Liver (tissue), 9 donors: ENCODE measurements around the gene CHRNA9. TPM values are rescaled to one million over a fixed set of nuclear protein-coding genes. Genes with fewer than 3 reads are reported as not detected.
A peak's percentile ranks its signal among the peaks of the same experiment; 100 is the strongest.

Experiments used
- DNase-seq: peaks from one replicate; pipeline ENCODE4 v3.0.0-alpha.2; 2017; ENCODE audit warnings: low spot score
- H3K27ac ChIP-seq, 2 donors: one replicate each; pipeline ENCODE4 v1.7.0; 2013; ENCODE audit warnings: inconsistent platforms in 2 of 2, low read length in 2 of 2, control low read depth in 1 of 2, low read depth in 1 of 2, mild to moderate bottlenecking in 1 of 2
- H3K27me3 ChIP-seq, 4 donors: one replicate each; pipeline versions ENCODE4 v1.6.1 to v1.7.0; 2013; ENCODE audit warnings: low read length in 3 of 4, inconsistent platforms in 1 of 4, mild to moderate bottlenecking in 1 of 4, moderate library complexity in 1 of 4; ENCODE audit not compliant: control insufficient read depth in 4 of 4, insufficient read depth in 4 of 4
- H3K36me3 ChIP-seq, 4 donors: one replicate each; pipeline versions ENCODE4 v1.6.1 to v1.7.0; 2013; ENCODE audit warnings: low read length in 3 of 4, mild to moderate bottlenecking in 3 of 4, low read depth in 1 of 4, moderate library complexity in 1 of 4; ENCODE audit not compliant: control insufficient read depth in 4 of 4, insufficient read depth in 3 of 4
- H3K4me1 ChIP-seq, 4 donors: one replicate each; pipeline versions ENCODE4 v1.6.1 to v1.7.0; 2013; ENCODE audit warnings: low read length in 3 of 4, mild to moderate bottlenecking in 3 of 4, moderate library complexity in 1 of 4; ENCODE audit not compliant: control insufficient read depth in 4 of 4, insufficient read depth in 4 of 4
- H3K4me3 ChIP-seq, 3 donors: one replicate each; pipeline versions ENCODE4 v1.6.1 to v1.7.0; 2013; ENCODE audit warnings: low read length in 3 of 3, control low read depth in 1 of 3, low read depth in 1 of 3, mild to moderate bottlenecking in 1 of 3
- H3K9ac ChIP-seq, 2 donors: one replicate each; pipeline ENCODE4 v1.7.0; 2013; ENCODE audit warnings: low read length in 2 of 2, mild to moderate bottlenecking in 2 of 2, moderate library complexity in 2 of 2, control low read depth in 1 of 2, low read depth in 1 of 2
- H3K9me3 ChIP-seq, 4 donors: one replicate each; pipeline versions ENCODE4 v1.6.1 to v1.7.0; 2013; ENCODE audit warnings: low read length in 3 of 4; ENCODE audit not compliant: control insufficient read depth in 4 of 4
- EGR1 ChIP-seq, 2 donors: IDR thresholded peaks; 2 replicates each; pipeline ENCODE4 v1.6.1; 2016 to 2018; ENCODE audit warnings: antibody characterized with exemption in 2 of 2, low read depth in 2 of 2
- FOXA1 ChIP-seq: IDR thresholded peaks from 2 replicates; pipeline ENCODE4 v1.6.1; 2016; ENCODE audit warnings: antibody characterized with exemption
- FOXA2 ChIP-seq: IDR thresholded peaks from 2 replicates; pipeline ENCODE4 v1.6.1; 2016; ENCODE audit warnings: antibody characterized with exemption
- GABPA ChIP-seq, 2 donors: IDR thresholded peaks in 1 of 2; conservative IDR thresholded peaks in 1 of 2; 2 replicates each; pipeline ENCODE4 v1.6.1; 2016; ENCODE audit warnings: antibody characterized with exemption in 2 of 2, mild to moderate bottlenecking in 1 of 2, moderate library complexity in 1 of 2
- HNF4A ChIP-seq, 2 donors: conservative IDR thresholded peaks; 2 replicates each; pipeline ENCODE4 v1.6.1; 2016; ENCODE audit warnings: antibody characterized with exemption in 2 of 2, mild to moderate bottlenecking in 2 of 2
- HNF4G ChIP-seq: IDR thresholded peaks from 2 replicates; pipeline ENCODE4 v1.6.1; 2016; ENCODE audit warnings: antibody characterized with exemption
- JUND ChIP-seq, 2 donors: IDR thresholded peaks; 2 replicates each; pipeline ENCODE4 v1.6.1; 2016; ENCODE audit warnings: antibody characterized with exemption in 2 of 2
- NR2F2 ChIP-seq: IDR thresholded peaks from 2 replicates; pipeline ENCODE4 v1.6.1; 2016; ENCODE audit warnings: antibody characterized with exemption
- RAD21 ChIP-seq, 2 donors: IDR thresholded peaks; 2 replicates each; pipeline ENCODE4 v1.6.1; 2016; ENCODE audit warnings: antibody characterized with exemption in 2 of 2, mild to moderate bottlenecking in 2 of 2
- RXRA ChIP-seq, 2 donors: IDR thresholded peaks; 2 replicates each; pipeline ENCODE4 v1.6.1; 2017 to 2018; ENCODE audit warnings: antibody characterized with exemption in 2 of 2, mild to moderate bottlenecking in 1 of 2
- YY1 ChIP-seq: IDR thresholded peaks from 2 replicates; pipeline ENCODE4 v1.6.1; 2016; ENCODE audit warnings: antibody characterized with exemption, mild to moderate bottlenecking
- WGBS: extraction: QIAGEN DNeasy Blood & Tissue Kit; methylation state at CpG from one replicate; pipeline ENCODE4 v1.1.7; 2013; 5-methylcytosine and 5-hydroxymethylcytosine counted together
- polyA plus RNA-seq, 2 donors: library from polyadenylated mRNA; stranded (reverse) in 1 of 2; unstranded in 1 of 2; fragments of 200-250 nt in 1 of 2; fragments of >200 nt in 1 of 2; fragmentation: Nextera tagmentation in 1 of 2; extraction: Ambion mirVana in 1 of 2; gene quantifications; one replicate each; pipeline versions ENCODE4 v1.2.1 to v1.2.3, GENCODE V29; 2013 to 2015
- total RNA-seq, 2 donors: library from RNA; depleted of rRNA; stranded (reverse); fragments of >200 nt; gene quantifications; one replicate each; pipeline ENCODE4 v1.2.3, GENCODE V29; 2014
- TF ChIP-seq, protein P1 (sequence below): IDR thresholded peaks from 2 replicates; pipeline ENCODE4 v1.6.1; 2016; ENCODE audit warnings: antibody characterized with exemption
- TF ChIP-seq, protein P2 (sequence below): IDR thresholded peaks from 2 replicates; pipeline ENCODE4 v1.6.1; 2016; ENCODE audit warnings: antibody characterized with exemption, mild to moderate bottlenecking
- TF ChIP-seq, protein P3 (sequence below): IDR thresholded peaks from 2 replicates; pipeline ENCODE4 v1.6.1; 2016; ENCODE audit warnings: antibody characterized with exemption
- donor health status: healthy.
- donor health status: healthy.
- donor health status: healthy.
- donor health status: healthy.
- donor health status: healthy.

The CHRNA9 gene
- total and polyA plus RNA-seq, 4 donors, result not detected

DNA sequence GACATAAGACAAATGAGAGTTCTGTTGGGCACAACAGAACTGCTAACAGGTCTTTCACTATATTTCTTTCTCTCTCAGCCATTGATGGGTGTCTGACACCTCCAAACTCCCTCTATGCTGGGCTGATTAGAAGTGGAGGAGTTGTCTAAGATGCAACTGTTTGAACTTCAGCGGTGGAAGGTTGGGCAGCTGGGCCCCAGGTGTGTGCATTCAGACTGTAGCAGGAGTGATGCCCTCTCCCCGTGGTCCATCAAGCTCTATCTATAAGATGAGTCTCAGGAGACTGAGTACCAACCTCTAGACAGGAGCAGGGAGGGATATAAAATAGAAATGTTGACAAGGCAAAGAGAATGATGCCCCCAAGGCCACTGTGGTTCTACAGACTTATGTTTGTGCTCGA is 28.2 kb upstream of the CHRNA9 start (continued):
- no peak for TF ChIP-seq YY1
- TF ChIP-seq FOXA2, result no peak
- TF ChIP-seq EGR1 (IDR thresholded peaks at IDR 0.05; ENCODE audit: low read depth in 2 of 2), result no peak
- TF ChIP-seq RXRA (IDR thresholded peaks at IDR 0.05), result no peak
- no peak for TF ChIP-seq HNF4A (conservative IDR thresholded peaks at IDR 0.05)

DNA sequence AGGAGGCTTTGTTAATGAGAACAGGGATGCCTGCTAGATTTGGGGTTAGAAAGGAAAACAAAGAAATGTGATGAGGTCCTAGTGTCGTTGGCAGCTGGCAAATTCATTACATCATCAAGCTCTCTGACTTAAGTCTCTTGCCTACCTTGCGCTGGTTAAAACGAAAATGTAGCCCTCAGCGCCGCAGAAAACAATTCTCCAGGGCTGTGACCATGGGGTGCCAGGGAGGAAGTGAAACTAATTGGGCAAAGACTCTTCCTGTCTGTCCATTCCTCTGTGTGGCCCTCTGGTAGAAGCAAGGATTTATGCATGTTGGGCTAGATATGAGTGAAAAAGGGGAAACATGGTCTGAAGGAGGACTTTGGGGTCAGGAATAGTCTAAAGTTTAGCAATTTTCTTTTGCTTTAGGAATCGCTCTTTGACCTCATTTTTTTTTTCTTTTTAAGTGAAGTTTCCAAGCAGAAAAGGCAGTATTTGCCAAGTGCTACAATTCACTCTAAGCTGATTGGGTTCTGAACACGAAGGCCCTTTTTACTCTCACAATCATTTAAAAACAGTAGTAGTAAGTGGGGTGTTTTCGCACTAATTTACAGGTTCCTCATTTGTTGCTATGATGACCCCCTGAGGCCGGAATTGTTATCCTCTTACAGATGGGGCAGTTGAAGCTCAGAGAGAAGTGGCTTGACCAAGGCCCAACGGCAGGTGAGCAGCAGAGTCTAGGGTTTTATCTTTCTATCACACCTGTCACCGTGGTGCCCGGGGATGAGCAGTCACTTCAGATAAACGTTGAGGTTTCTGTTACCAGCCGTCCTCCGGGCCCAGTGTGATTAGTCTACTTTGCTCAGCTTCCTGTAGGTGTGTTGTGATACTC is 27.3 kb upstream of the CHRNA9 start:
- Histone ChIP-seq H3K4me1 (peaks cover 0 to 3% (median 1%) of the 10 kb centered on the region in 4 donors), H3K27ac (peak overlapping the region in 1 of 2 donors; percentile 48), H3K9ac (peak overlapping the region in 1 of 2 donors; percentile 25), H3K9me3 (no peaks in the 10 kb centered on the region), H3K36me3 (no peaks in the 10 kb centered on the region), H3K4me3 (no peak overlapping the region), H3K27me3 (no peaks in the 10 kb centered on the region)
- no peak for TF ChIP-seq FOXA2
- TF ChIP-seq GABPA (IDR thresholded peaks at IDR 0.05 in 1 of 2, conservative IDR thresholded peaks at IDR 0.05 in 1 of 2), result no peak
- TF ChIP-seq RXRA (IDR thresholded peaks at IDR 0.05), result peak in 1 of 2 donors; percentile 5
- peak in 1 of 2 donors; percentile 5 for TF ChIP-seq RAD21 (IDR thresholded peaks at IDR 0.05)
- TF ChIP-seq, protein P1, sequence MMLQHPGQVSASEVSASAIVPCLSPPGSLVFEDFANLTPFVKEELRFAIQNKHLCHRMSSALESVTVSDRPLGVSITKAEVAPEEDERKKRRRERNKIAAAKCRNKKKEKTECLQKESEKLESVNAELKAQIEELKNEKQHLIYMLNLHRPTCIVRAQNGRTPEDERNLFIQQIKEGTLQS, result no peak
- TF ChIP-seq HNF4G, result no peak
- no peak for DNase-seq
- 72% methylated on average over 15 of the region's 15 CpGs for WGBS

DNA sequence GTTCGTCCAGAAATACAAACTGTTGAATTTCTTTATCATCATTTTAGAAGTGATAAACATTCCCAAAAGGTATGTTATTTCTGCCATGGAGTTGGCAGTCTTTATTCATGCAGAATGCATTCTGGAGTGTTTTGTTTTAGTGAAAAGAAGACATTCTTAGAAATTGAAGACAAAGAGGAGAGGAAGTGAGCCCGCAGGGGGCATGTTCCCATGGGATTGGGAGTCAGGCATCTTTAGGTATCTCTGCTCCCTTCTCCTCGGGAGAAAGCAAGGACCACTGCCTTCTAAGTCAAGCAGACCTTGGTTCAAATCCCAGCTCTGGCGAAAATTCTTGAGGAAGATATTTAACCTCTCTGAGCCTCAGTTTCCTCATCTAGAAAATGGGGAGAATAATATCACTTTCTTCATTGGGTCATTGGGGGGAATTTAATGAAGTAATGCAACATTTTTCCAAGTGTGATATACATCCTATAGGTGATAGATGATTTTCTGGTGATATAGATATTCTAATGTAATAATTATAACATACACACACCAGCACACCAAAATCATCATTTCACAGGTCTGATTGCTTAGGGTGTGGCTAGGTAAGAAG is 26.5 kb upstream of the CHRNA9 start:
- no peak overlapping the region for H3K4me3 ChIP-seq
- no peak overlapping the region for H3K9ac ChIP-seq
- H3K36me3 ChIP-seq, result no peaks in the 10 kb centered on the region
- WGBS, result 75% methylated on average over 4 of the region's 4 CpGs
- no peaks in the 10 kb centered on the region for H3K9me3 ChIP-seq
- no peaks in the 10 kb centered on the region for H3K27me3 ChIP-seq
- no peak for DNase-seq
- TF ChIP-seq FOXA1 (no peak), RXRA (IDR thresholded peaks at IDR 0.05) (no peak), YY1 (no peak), JUND (IDR thresholded peaks at IDR 0.05) (no peak), RAD21 (IDR thresholded peaks at IDR 0.05) (no peak), FOXA2 (no peak), NR2F2 (no peak), GABPA (IDR thresholded peaks at IDR 0.05 in 1 of 2, conservative IDR thresholded peaks at IDR 0.05 in 1 of 2) (no peak), HNF4G (no peak)
- TF ChIP-seq, protein P2, sequence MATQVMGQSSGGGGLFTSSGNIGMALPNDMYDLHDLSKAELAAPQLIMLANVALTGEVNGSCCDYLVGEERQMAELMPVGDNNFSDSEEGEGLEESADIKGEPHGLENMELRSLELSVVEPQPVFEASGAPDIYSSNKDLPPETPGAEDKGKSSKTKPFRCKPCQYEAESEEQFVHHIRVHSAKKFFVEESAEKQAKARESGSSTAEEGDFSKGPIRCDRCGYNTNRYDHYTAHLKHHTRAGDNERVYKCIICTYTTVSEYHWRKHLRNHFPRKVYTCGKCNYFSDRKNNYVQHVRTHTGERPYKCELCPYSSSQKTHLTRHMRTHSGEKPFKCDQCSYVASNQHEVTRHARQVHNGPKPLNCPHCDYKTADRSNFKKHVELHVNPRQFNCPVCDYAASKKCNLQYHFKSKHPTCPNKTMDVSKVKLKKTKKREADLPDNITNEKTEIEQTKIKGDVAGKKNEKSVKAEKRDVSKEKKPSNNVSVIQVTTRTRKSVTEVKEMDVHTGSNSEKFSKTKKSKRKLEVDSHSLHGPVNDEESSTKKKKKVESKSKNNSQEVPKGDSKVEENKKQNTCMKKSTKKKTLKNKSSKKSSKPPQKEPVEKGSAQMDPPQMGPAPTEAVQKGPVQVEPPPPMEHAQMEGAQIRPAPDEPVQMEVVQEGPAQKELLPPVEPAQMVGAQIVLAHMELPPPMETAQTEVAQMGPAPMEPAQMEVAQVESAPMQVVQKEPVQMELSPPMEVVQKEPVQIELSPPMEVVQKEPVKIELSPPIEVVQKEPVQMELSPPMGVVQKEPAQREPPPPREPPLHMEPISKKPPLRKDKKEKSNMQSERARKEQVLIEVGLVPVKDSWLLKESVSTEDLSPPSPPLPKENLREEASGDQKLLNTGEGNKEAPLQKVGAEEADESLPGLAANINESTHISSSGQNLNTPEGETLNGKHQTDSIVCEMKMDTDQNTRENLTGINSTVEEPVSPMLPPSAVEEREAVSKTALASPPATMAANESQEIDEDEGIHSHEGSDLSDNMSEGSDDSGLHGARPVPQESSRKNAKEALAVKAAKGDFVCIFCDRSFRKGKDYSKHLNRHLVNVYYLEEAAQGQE, result no peak
- TF ChIP-seq, protein P1, result no peak
- TF ChIP-seq, protein P3, sequence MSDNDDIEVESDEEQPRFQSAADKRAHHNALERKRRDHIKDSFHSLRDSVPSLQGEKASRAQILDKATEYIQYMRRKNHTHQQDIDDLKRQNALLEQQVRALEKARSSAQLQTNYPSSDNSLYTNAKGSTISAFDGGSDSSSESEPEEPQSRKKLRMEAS, result no peak
- peak overlapping the region in 1 of 2 donors; percentile 48 for H3K27ac ChIP-seq
- peaks cover 0 to 3% (median 1%) of the 10 kb centered on the region in 4 donors for H3K4me1 ChIP-seq
